Stimulated activated effector memory CD8-positive, alpha-beta T cell treated with anti-CD3 and anti-CD28 coated beads, Interleukin-12 subunit alpha, Interleukin-12 subunit beta, amount 100 ng/mL, for 72 hours (primary cell): ENCODE results near the gene TACR2.

Experiments
- ATAC-seq: fragments of 150-1000 bp; cut with Tn5 transposase; 2 replicates; pipeline ENCODE4 v1.10.0; 2021
- DNase-seq, 2 donors: peaks; one replicate each; pipeline ENCODE4 v3.0.0; 2021 to 2022; ENCODE audit warnings: low spot score in 2 of 2
- H3K27ac Mint-ChIP-seq: one replicate; pipeline ENCODE4 v1.8.0; 2022; ENCODE audit warnings: mild to moderate bottlenecking, mixed read lengths
- H3K36me3 Mint-ChIP-seq: one replicate; pipeline ENCODE4 v1.8.0; 2022; ENCODE audit warnings: mild to moderate bottlenecking, mixed read lengths
- H3K4me1 Mint-ChIP-seq: one replicate; pipeline ENCODE4 v1.8.0; 2022; ENCODE audit warnings: mixed read lengths
- H3K4me3 Mint-ChIP-seq: one replicate; pipeline ENCODE4 v1.8.0; 2022; ENCODE audit warnings: mild to moderate bottlenecking, mixed read lengths
- H3K9me3 Mint-ChIP-seq: one replicate; pipeline ENCODE4 v1.8.0; 2022; ENCODE audit warnings: mixed read lengths

Gene TACR2

GRCh38 chr10:69437321-69438259 is 20.9 kb upstream of the TACR2 start:
- no peak overlapping the region for H3K27ac Mint-ChIP-seq
- H3K36me3 Mint-ChIP-seq = no peaks in the 10 kb centered on the region
- DNase-seq (no peak), ATAC-seq (no peak)
- no peak overlapping the region for H3K4me3 Mint-ChIP-seq
- H3K4me1 Mint-ChIP-seq = no peaks in the 10 kb centered on the region
- no peaks in the 10 kb centered on the region for H3K9me3 Mint-ChIP-seq

DNA sequence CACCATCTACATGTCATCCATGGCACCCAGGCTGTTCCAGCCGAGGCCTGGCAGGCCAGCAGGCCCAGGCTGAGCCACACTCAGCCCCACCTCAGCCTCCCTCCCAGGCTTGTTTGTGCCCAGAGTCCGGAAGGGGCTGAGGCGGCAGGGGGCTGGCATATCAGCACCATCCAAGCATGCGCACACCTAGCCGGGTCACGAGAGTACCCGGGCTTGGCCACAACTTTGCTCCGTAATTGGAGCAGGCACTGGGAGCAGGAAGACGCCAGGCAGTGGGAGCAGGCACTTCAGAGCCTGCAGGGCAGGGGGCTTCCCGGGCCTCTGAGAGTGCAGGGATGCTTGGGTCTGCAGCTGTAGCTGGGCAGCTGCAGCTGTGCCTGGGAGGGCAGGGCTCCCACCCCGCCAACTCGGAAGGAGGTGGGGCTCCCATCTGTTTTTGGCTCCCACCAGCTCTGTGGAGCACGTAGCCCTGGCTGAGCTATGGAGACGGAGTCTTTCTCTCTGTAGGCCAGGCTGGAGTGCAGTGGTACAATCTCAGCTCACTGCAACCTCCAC is 19.3 kb upstream of the TACR2 start:
- no peak for DNase-seq
- no peaks in the 10 kb centered on the region for H3K36me3 Mint-ChIP-seq
- H3K4me3 Mint-ChIP-seq = no peak overlapping the region
- ATAC-seq = no peak
- no peaks in the 10 kb centered on the region for H3K4me1 Mint-ChIP-seq
- H3K9me3 Mint-ChIP-seq = no peaks in the 10 kb centered on the region
- no peak overlapping the region for H3K27ac Mint-ChIP-seq

DNA sequence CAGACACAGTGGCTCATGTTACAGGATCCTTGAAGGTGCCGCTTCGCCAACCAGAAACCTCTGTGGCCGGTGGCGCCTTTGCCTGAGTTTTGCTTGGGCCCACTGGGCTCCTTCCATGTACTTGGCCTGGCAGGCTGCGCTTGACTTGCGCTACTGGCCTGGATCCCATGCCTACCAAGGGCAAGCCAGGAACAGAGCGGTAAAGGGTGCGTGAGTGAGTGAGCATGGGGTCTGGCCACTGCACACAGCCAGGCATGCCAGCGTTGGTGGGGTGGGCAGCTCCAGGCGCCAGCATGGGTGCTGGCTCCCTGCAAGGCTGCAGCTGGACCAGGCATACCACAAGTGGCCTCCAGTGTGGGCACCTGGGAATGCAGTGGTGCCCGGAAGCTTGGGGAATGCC is 18.2 kb upstream of the TACR2 start:
- ATAC-seq (no peak), DNase-seq (no peak)
- no peaks in the 10 kb centered on the region for H3K36me3 Mint-ChIP-seq
- no peaks in the 10 kb centered on the region for H3K4me1 Mint-ChIP-seq
- H3K4me3 Mint-ChIP-seq = no peak overlapping the region
- no peak overlapping the region for H3K27ac Mint-ChIP-seq
- H3K9me3 Mint-ChIP-seq = no peaks in the 10 kb centered on the region

GRCh38 chr10:69434169-69434568 is 17.5 kb upstream of the TACR2 start:
- Mint-ChIP-seq H3K4me3 (no peak overlapping the region), H3K27ac (no peak overlapping the region)
- DNase-seq = no peak

DNA sequence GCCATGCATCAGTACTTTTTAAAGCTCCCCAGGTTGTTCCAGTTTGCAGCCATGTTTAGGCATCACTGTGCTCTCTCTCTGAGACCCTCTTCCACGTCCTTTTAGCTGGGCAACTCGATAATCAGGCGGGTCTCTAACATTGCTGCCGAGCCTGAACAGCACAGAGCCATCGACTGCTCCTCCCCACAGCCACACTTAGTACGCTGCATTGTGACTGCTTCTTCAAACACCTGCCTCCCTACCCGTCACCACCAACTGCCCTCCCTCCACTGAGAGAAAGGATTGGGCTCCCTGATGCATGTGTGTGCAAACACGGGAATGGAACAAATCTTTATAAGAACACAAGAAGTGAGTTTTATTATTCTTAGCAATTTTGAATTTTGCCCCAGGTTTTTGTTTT is 11.4 kb upstream of the TACR2 start:
- Mint-ChIP-seq H3K4me3 (no peak overlapping the region), H3K36me3 (no peaks in the 10 kb centered on the region), H3K27ac (no peak overlapping the region), H3K4me1 (peaks cover 47% of the 10 kb centered on the region), H3K9me3 (no peaks in the 10 kb centered on the region)
- no peak for ATAC-seq
- no peak for DNase-seq

More at GRCh38 chr10:69434169-69434568, 17.5 kb upstream of the TACR2 start:
- Mint-ChIP-seq H3K9me3 (no peaks in the 10 kb centered on the region), H3K4me1 (no peaks in the 10 kb centered on the region), H3K36me3 (no peaks in the 10 kb centered on the region)
- ATAC-seq = no peak

DNA sequence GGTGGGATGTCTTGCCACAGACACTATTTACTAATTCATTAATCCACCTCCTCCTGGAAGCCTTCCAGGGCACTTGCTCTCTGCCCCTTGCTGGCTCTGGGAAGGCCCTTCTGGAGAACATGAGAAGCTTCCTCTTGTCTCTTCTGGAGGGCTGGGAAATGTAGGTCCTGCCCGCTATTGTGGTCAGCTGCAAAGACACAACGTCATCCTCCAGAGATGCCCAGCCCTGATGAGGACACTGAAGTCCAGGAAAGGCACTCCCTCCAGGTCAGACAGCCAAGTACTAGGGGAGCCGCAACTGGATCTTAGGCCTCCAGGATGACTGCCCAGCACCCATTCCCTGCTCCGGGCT is 9.6 kb upstream of the TACR2 start:
- Mint-ChIP-seq H3K4me3 (no peak overlapping the region), H3K27ac (peak overlapping the region; percentile 3), H3K4me1 (peaks cover 47% of the 10 kb centered on the region), H3K9me3 (no peaks in the 10 kb centered on the region), H3K36me3 (no peaks in the 10 kb centered on the region)
- ATAC-seq (no peak), DNase-seq (no peak)

GRCh38 chr10:69425511-69426298 is 9.0 kb upstream of the TACR2 start:
- peaks cover 47% of the 10 kb centered on the region for H3K4me1 Mint-ChIP-seq
- peak overlapping the region; percentile 3 for H3K27ac Mint-ChIP-seq
- H3K4me3 Mint-ChIP-seq = no peak overlapping the region
- no peaks in the 10 kb centered on the region for H3K36me3 Mint-ChIP-seq
- ATAC-seq = no peak
- DNase-seq = no peak
- H3K9me3 Mint-ChIP-seq = no peaks in the 10 kb centered on the region

DNA sequence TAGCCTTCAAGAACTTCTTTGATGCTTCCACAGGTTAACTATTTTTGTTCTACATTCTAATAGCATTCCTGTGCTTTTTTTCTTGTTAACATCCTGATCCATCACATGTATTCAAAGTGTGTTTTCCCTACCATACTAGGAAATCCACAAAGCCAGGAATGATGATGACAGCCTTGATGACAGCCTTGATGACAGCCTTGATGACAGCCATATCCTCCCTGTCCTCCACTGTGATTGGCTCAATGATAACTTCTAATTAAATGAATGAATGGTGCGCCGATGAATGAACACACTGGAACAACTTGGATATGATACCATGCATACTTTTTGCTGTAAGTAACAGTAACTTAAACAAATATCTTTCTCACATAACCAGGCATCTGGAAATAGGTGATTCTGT is 8.3 kb upstream of the TACR2 start:
- Mint-ChIP-seq H3K27ac (no peak overlapping the region), H3K36me3 (no peaks in the 10 kb centered on the region), H3K4me1 (peaks cover 47% of the 10 kb centered on the region), H3K4me3 (no peak overlapping the region), H3K9me3 (no peaks in the 10 kb centered on the region)
- ATAC-seq (no peak), DNase-seq (no peak)

DNA sequence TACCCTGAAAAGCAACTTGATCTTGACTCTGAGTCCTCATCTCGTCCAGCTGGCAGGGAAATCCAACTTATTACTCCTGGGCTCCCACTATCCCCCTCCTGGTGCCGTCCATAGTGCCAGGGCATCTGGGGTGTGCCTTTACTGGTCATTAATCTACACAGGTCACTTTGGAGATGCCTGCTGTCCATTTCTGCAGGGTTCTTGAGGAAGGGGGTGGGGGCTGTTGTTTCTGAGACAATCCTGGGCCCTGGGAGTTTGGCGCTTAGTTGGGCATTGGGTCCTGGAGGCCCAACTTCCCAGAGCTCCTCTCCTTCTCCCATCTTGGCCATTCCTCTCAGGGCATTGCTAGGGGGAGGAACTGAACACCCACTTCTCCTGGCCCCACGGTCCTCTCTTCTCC is 6.0 kb upstream of the TACR2 start:
- Mint-ChIP-seq H3K4me1 (peaks cover 36% of the 10 kb centered on the region), H3K4me3 (no peak overlapping the region), H3K9me3 (no peaks in the 10 kb centered on the region), H3K36me3 (no peaks in the 10 kb centered on the region), H3K27ac (no peak overlapping the region)
- ATAC-seq (no peak), DNase-seq (no peak)

DNA sequence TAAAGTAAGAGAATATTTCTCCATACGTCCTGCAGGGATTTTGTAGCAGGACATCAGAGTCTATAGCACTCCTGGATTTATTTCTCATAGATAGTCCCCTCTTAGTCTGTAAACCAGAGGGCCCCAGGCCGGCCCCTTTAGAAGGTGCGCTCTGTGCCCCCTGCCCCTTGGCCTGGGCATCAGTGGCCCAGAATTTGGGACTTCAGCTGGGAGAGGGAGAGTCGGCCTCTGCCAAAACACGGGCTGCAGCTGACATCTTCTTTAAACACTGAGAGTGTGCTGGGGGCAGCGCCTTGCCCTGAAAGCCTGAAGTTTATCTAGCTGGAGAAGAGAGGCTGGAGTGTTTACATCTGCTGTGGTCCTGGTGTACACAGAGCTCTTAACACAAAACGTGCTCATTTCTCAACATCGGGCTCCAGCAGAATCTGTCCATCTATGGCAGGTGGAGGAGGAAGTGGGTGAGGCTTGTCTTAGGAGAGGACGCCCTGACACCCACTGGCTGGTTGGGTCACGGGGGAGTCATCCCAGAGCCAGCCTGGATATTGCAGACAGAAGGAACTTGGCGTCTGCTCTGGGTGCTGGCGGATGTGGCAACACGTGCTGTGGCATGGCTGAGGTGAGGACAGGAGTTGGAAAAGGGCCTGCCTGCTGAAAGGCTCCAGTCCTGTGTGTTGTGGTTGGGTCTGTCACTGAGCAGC is 5.0 kb upstream of the TACR2 start:
- DNase-seq (no peak), ATAC-seq (no peak)
- H3K36me3 Mint-ChIP-seq = no peaks in the 10 kb centered on the region
- H3K9me3 Mint-ChIP-seq = no peaks in the 10 kb centered on the region
- peaks cover 29% of the 10 kb centered on the region for H3K4me1 Mint-ChIP-seq
- no peak overlapping the region for H3K4me3 Mint-ChIP-seq
- H3K27ac Mint-ChIP-seq = no peak overlapping the region

- Mint-ChIP-seq H3K27ac (no peak overlapping the region), H3K9me3 (no peaks in the 10 kb centered on the region), H3K4me3 (no peak overlapping the region), H3K36me3 (no peaks in the 10 kb centered on the region), H3K4me1 (peaks cover 10% of the 10 kb centered on the region)
- ATAC-seq = no peak
- DNase-seq = no peak
Observed at GRCh38 chr10:69419744-69420126, 3.0 kb upstream of the TACR2 start.

GRCh38 chr10:69419096-69419743 is 2.5 kb upstream of the TACR2 start:
- Mint-ChIP-seq H3K4me1 (peaks cover 6% of the 10 kb centered on the region), H3K9me3 (no peaks in the 10 kb centered on the region), H3K4me3 (no peak overlapping the region), H3K36me3 (no peaks in the 10 kb centered on the region), H3K27ac (no peak overlapping the region)
- ATAC-seq = no peak
- no peak for DNase-seq

DNA sequence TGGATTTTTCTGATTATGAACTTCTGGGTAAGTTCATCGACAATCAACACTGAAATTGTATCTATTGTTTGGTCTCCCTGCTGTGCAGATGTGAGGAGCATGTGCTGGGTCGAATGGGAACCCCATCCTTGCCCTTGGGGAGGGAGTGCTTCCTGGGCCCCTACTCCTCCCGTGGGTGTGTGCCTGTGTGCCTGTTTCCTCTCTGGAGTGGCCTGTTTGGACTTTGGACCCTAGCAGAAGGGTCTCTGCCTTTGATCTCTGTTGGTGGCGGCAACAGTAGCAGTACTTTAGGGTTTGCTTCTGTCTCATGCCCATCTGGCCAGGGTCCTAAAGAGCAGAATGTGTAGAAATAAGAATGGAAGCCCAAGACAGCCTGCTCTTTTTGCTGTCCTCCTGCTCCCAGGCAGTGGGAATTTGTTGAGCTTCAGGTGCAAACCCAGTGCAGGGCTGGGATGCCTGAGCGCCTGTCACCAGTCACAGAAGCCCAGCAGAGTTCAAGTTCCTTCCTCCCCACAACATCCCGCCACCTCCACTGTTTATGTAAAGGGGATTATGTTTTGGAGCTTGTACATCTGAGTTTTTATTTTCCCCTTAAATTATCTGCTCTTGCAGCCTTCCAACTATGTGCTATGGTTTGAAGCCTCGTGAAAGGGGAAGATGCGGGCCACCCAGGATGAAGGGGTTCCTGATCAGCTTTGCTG is 1.5 kb upstream of the TACR2 start:
- Mint-ChIP-seq H3K36me3 (no peaks in the 10 kb centered on the region), H3K9me3 (no peaks in the 10 kb centered on the region), H3K27ac (peak overlapping the region; percentile 10), H3K4me1 (no peaks in the 10 kb centered on the region), H3K4me3 (no peak overlapping the region)
- no peak for ATAC-seq
- DNase-seq = no peak

- Mint-ChIP-seq H3K9me3 (no peaks in the 10 kb centered on the region), H3K4me1 (no peaks in the 10 kb centered on the region), H3K4me3 (no peak overlapping the region), H3K27ac (no peak overlapping the region), H3K36me3 (no peaks in the 10 kb centered on the region)
- ATAC-seq = no peak
- no peak for DNase-seq
Observed at GRCh38 chr10:69417542-69417941, 824 bp upstream of the TACR2 start.
